ENCODE data around the gene ESYT2. TPM values are rescaled to one million over a fixed set of nuclear protein-coding genes. Genes with fewer than 3 reads are reported as not detected.

ESYT2 gene
- total RNA-seq, 1 donor from 2014 or later, result 60.9 TPM

DNA sequence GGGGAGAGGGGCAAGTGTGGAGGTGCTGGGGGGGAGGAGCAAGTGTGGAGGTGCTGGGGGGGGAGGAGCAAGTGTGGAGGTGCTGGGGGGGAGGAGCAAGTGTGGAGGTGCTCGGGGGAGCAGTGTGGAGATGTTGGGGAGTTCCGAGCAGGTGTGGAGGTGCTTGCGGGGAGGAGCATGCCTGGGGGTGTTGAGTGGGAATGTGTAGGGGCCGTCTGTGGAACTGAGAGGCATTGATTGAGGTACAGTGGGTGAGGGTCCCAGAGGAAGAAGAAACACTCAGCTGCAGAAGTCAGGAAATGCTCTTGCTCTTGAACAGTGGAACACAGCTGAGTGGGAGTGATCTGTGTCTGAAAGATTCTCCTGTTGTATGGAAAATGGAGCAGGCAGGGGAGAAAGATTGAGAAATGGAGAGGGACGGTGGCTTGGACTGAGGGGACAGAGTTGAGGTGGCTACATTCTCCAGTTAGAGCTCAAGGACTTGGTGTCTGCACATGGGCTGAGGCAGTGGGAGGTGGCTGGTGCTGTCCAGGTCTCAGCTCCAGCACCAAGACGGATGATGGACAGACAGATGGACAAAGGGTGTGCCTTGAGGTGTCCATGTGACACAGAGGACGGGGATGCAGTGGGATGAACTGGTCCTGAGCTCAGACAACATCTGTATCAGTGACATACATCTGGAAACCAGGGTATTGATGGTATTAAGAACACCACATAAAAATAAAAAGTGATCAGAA lies 99.5 kb downstream of the ESYT2 start:
- no peak overlapping the region for H3K27ac Mint-ChIP-seq (ENCODE audit: unreplicated experiment)
- no peaks in the 10 kb centered on the region for H3K4me1 ChIP-seq (ENCODE audit: insufficient read depth, low read length)
- H3K4me1 Mint-ChIP-seq (ENCODE audit: low read depth, unreplicated experiment), result peaks cover 2% of the 10 kb centered on the region
- no peak overlapping the region for H3K4me2 ChIP-seq (ENCODE audit: low read length)
- DNase-seq (ENCODE audit: low read depth) (no peak), FAIRE-seq (no peak)
- H3K9me3 Mint-ChIP-seq (ENCODE audit: unreplicated experiment), result peaks cover 4% of the 10 kb centered on the region
- H3K79me2 ChIP-seq (ENCODE audit: insufficient read depth, low read length), result no peaks in the 10 kb centered on the region
- H3K27me3 ChIP-seq (ENCODE audit: insufficient read depth, low read length), result no peaks in the 10 kb centered on the region
- no peak for TF ChIP-seq EZH2 (IDR thresholded peaks at IDR 0.05; ENCODE audit: insufficient read depth, low read length)
- TF ChIP-seq CTCF (IDR thresholded peaks at IDR 0.05; ENCODE audit: insufficient read depth, low read depth, low read length), result no peak
- no peak overlapping the region for H2AFZ ChIP-seq (ENCODE audit: low read depth, low read length)
- H3K36me3 Mint-ChIP-seq (ENCODE audit: low read depth, unreplicated experiment), result peaks cover 10% of the 10 kb centered on the region
- no peaks in the 10 kb centered on the region for H3K27me3 Mint-ChIP-seq (ENCODE audit: low read depth, unreplicated experiment)
- H4K20me1 ChIP-seq (ENCODE audit: insufficient read depth, low read length), result no peaks in the 10 kb centered on the region
- peaks cover 19% of the 10 kb centered on the region for H3K36me3 ChIP-seq (ENCODE audit: insufficient read depth, low read length)
- no peak overlapping the region for H3K4me3 Mint-ChIP-seq (ENCODE audit: unreplicated experiment)
- no peaks in the 10 kb centered on the region for H3K9me3 ChIP-seq (ENCODE audit: insufficient read depth, low read depth, low read length)
- H3K9ac ChIP-seq (ENCODE audit: low read length), result no peak overlapping the region
- no peak overlapping the region for H3K27ac ChIP-seq (ENCODE audit: low read depth, low read length)
- H3K4me3 ChIP-seq (ENCODE audit: insufficient read depth, low read depth, low read length), result no peak overlapping the region

DNA sequence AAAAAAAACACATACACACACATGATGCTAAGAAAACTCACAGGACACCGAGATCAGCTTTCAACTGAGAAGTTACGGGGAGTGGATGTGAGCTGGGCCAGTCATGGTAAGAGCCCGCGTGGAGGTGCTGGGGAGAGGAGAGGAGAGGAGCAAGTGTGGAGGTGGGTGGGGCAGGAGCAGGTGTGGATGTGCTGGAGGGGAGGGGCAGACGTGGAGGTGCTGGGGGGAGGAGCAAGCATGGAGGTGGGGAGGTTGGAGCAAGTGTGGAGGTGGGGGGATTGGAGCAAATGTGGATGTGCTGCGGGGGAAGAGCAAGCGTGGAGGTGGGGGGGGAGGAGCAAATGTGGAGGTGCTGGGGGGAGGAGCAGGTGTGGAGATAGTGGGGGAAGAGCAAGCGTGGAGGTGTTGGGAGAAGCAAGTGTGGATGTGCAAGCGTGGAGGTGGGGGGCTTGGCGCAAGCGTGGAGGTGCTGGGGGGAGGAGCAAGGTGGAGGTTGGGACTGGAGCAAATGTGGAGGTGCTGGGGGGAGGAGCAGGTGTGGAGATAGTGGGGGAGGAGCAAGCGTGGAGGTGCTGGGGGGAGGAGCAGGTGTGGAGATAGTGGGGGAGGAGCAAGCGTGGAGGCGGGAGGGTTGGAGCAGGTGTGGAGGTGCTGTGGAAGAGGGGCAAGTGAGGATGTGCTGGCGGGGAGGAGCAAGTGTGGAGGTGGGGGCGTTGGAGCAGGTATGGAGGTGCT lies 100.2 kb downstream of the ESYT2 start:
- no peak overlapping the region for H3K27ac Mint-ChIP-seq (ENCODE audit: unreplicated experiment)
- TF ChIP-seq EZH2 (IDR thresholded peaks at IDR 0.05; ENCODE audit: insufficient read depth, low read length), result no peak
- no peak for TF ChIP-seq CTCF (IDR thresholded peaks at IDR 0.05; ENCODE audit: insufficient read depth, low read depth, low read length)

More for the DNA sequence above, 100.2 kb downstream of the ESYT2 start:
- FAIRE-seq (no peak), DNase-seq (ENCODE audit: low read depth) (no peak)
- no peak overlapping the region for H3K27ac ChIP-seq (ENCODE audit: low read depth, low read length)
- H3K9me3 Mint-ChIP-seq (ENCODE audit: unreplicated experiment), result peaks cover 4% of the 10 kb centered on the region
- no peak overlapping the region for H3K4me3 Mint-ChIP-seq (ENCODE audit: unreplicated experiment)
- H3K79me2 ChIP-seq (ENCODE audit: insufficient read depth, low read length), result no peaks in the 10 kb centered on the region
- H3K9ac ChIP-seq (ENCODE audit: low read length), result no peak overlapping the region
- H3K9me3 ChIP-seq (ENCODE audit: insufficient read depth, low read depth, low read length), result no peaks in the 10 kb centered on the region
- no peak overlapping the region for H2AFZ ChIP-seq (ENCODE audit: low read depth, low read length)
- H3K27me3 Mint-ChIP-seq (ENCODE audit: low read depth, unreplicated experiment), result no peaks in the 10 kb centered on the region
- H3K36me3 ChIP-seq (ENCODE audit: insufficient read depth, low read length), result peaks cover 14% of the 10 kb centered on the region
- no peaks in the 10 kb centered on the region for H3K27me3 ChIP-seq (ENCODE audit: insufficient read depth, low read length)
- H4K20me1 ChIP-seq (ENCODE audit: insufficient read depth, low read length), result no peaks in the 10 kb centered on the region
- H3K4me3 ChIP-seq (ENCODE audit: insufficient read depth, low read depth, low read length), result no peak overlapping the region
- H3K4me1 ChIP-seq (ENCODE audit: insufficient read depth, low read length), result no peaks in the 10 kb centered on the region
- H3K36me3 Mint-ChIP-seq (ENCODE audit: low read depth, unreplicated experiment), result peaks cover 7% of the 10 kb centered on the region
- H3K4me2 ChIP-seq (ENCODE audit: low read length), result no peak overlapping the region
- H3K4me1 Mint-ChIP-seq (ENCODE audit: low read depth, unreplicated experiment), result no peaks in the 10 kb centered on the region

Measured in astrocyte (in vitro differentiated cells and primary cell).